Endodermal cell (in vitro differentiated cells): Measurements from ENCODE around the gene SEC22B. TPM values are rescaled to one million over a fixed set of nuclear protein-coding genes. Genes with fewer than 3 reads are reported as not detected.
"Not testable (repeated sequence)": the region's sequence is repeated elsewhere in the genome, so short reads cannot be mapped to it uniquely, and the experiment has no call there.

Experiments
- DNase-seq: peaks from one replicate; pipeline ENCODE4 v3.0.0-alpha.2; 2017
- H3K27ac ChIP-seq: 2 replicates; pipeline ENCODE4 v1.5.1; 2013; ENCODE audit warnings: mild to moderate bottlenecking, low read depth, low read length, moderate library complexity
- H3K27me3 ChIP-seq: 2 replicates; pipeline ENCODE4 v1.6.1; 2013; ENCODE audit warnings: mild to moderate bottlenecking, low read length, moderate library complexity; ENCODE audit not compliant: insufficient read depth, control insufficient read depth, poor library complexity, severe bottlenecking
- H3K36me3 ChIP-seq: 2 replicates; pipeline ENCODE4 v1.7.0; 2013; ENCODE audit warnings: mild to moderate bottlenecking, low read length, moderate library complexity; ENCODE audit not compliant: control insufficient read depth, insufficient read depth
- H3K4me1 ChIP-seq: one replicate; pipeline ENCODE4 v1.7.0; 2013; ENCODE audit warnings: low read length; ENCODE audit not compliant: control insufficient read depth, insufficient read depth
- H3K4me3 ChIP-seq: 2 replicates; pipeline ENCODE4 v1.5.1; 2013; ENCODE audit warnings: mild to moderate bottlenecking, low read length, moderate library complexity
- H3K9ac ChIP-seq: 2 replicates; pipeline ENCODE4 v1.6.1; 2013; ENCODE audit warnings: mild to moderate bottlenecking, low read length, moderate library complexity; ENCODE audit not compliant: poor library complexity, severe bottlenecking; ENCODE audit errors: extremely low read depth
- H3K9me3 ChIP-seq: 2 replicates; pipeline ENCODE4 v1.6.1; 2013; ENCODE audit warnings: mild to moderate bottlenecking, low read length, moderate library complexity; ENCODE audit not compliant: control insufficient read depth
- H3K27ac Mint-ChIP-seq: 2 replicates; pipeline ENCODE4 v1.8.0; 2020; ENCODE audit warnings: mixed read lengths
- H3K27me3 Mint-ChIP-seq: 2 replicates; pipeline ENCODE4 v1.8.0; 2021; ENCODE audit warnings: mild to moderate bottlenecking, mixed read lengths; ENCODE audit not compliant: insufficient read depth
- H3K36me3 Mint-ChIP-seq: 2 replicates; pipeline ENCODE4 v1.8.0; 2020; ENCODE audit warnings: low read depth, mixed read lengths
- H3K4me1 Mint-ChIP-seq: 2 replicates; pipeline ENCODE4 v1.8.0; 2020; ENCODE audit warnings: mixed read lengths
- H3K4me3 Mint-ChIP-seq: 2 replicates; pipeline ENCODE4 v1.8.0; 2020; ENCODE audit warnings: mild to moderate bottlenecking, moderate library complexity, mixed read lengths
- H3K9me3 Mint-ChIP-seq: 2 replicates; pipeline ENCODE4 v1.8.0; 2020; ENCODE audit warnings: mild to moderate bottlenecking, mixed read lengths
- WGBS, 2 experiments: methylation state at CpG; one replicate each; pipeline versions ENCODE4 v1.1.5 to v1.1.7; 2013; ENCODE audit warnings: missing lambda C conversion rate in 2 of 2, mixed read lengths in 1 of 2; ENCODE audit not compliant: insufficient coverage in 1 of 2, insufficient read length in 1 of 2; 5-methylcytosine and 5-hydroxymethylcytosine counted together
- total RNA-seq, 2 donors: library from RNA; stranded (reverse); fragmentation: NEBNext Ultra II Directional in 1 of 2; extraction: Animal tissue kit (Norgen Biotek cat#: 25700) in 1 of 2; gene quantifications; 2 replicates in 1 of 2; 3 replicates in 1 of 2; pipeline ENCODE4 v1.2.1, GENCODE V29; 2021
- TF ChIP-seq, protein P1 (sequence below): fragments of 200-600 bp; sonication (generic); conservative IDR thresholded peaks from 2 replicates; pipeline ENCODE4 v1.5.0; 2021; ENCODE audit warnings: antibody characterized with exemption, mild to moderate bottlenecking

The SEC22B gene
- total RNA-seq, 2 donors from 2014 or later: 18.2 to 21.1 TPM

DNA sequence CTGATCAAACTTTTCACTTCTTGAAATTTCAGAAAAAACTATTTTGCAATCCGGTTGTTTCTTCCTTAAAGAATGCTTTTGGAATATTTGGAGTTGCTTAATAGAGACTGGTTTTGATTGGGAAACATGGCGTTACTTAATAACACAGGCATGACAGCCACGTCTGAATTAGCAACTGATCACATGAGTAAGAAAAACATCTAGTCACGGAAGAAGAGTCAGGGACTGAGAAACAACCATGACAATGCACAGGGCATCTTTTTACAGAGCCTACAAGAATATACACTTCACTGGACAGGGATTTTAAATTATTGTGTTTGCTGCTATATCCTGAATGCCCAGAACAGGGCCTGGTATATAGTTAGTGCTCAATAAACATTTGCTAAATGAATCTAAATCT lies 18.2 kb downstream of the SEC22B start:
- not testable (repeated sequence) for H3K9me3 ChIP-seq, H3K9me3 Mint-ChIP-seq, DNase-seq, H3K27me3 Mint-ChIP-seq, H3K4me1 ChIP-seq, H3K27ac Mint-ChIP-seq, H3K4me1 Mint-ChIP-seq, H3K9ac ChIP-seq, H3K36me3 ChIP-seq, H3K4me3 Mint-ChIP-seq, H3K4me3 ChIP-seq, H3K36me3 Mint-ChIP-seq, H3K27me3 ChIP-seq, H3K27ac ChIP-seq
- no CpG with 5 or more reads among the region's 4 CpGs for WGBS, 2 experiments

DNA sequence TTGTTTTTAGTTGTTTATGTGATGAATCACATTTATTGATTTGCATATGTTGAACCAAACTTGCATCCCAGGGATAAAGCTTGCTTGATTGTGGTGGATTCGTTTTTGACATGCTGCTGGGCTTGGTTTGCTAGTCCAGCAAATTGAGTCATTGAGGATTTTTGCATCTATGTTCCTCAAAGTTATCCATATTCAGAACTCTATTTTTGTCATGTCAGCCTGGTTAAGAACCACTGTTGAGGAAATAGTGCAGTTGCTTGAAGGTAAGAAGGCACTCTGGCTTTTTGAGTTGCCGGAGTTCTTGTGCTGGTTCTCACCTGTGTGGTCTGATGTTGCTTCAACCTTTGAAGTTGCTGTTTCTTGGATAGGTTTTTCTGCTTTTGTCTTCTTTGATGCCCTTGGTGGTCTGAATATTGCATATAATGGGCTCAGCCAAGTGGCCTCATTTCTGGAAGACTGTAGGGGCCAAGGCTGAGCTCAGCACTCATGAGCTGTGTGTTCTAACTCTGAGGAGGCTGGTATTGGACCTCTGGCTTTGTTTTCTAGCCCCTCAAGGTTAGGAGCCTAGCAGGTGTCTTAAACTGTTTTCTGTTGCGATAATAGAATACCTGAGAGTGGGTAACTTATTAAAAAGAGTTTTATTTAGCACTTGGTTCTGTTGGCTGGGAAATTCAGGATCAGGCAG lies 26.0 kb downstream of the SEC22B start:
- not testable (repeated sequence) for H3K9me3 ChIP-seq, H3K9ac ChIP-seq, H3K27ac ChIP-seq, H3K36me3 ChIP-seq, DNase-seq, H3K36me3 Mint-ChIP-seq, H3K9me3 Mint-ChIP-seq, H3K27me3 ChIP-seq, H3K4me1 ChIP-seq, H3K4me3 Mint-ChIP-seq, H3K4me1 Mint-ChIP-seq, H3K27ac Mint-ChIP-seq, H3K4me3 ChIP-seq, H3K27me3 Mint-ChIP-seq
- no CpG with 5 or more reads among the region's 3 CpGs for WGBS, 2 experiments

DNA sequence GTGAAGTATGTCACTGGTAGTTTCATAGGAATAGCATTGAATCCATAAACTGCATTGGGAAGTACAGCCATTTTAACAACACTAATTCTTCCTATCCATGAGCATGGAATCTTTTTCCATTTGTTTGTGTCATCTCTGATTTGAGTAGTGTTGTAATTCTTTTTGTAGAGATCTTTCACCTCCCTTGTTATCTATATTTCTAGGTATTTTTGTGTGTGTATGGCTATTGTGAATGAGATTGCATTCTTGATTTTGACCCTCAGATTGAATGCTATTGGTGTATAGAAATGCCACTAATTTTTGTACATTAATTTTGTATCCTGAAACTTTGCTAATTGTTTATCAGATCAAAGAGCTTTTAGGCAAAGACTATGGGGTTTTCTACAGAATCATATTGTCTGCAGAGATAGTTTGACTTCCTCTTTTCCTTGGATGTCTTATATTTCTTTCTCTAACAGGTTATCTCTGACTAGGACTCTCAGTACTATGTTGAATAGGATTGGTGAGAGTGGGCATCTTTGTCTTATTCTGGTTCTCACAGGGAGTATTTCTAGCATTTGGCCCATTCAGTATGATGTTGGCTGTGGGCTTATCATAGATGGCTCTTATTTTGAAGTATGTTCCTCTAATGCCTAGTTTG lies 26.8 kb downstream of the SEC22B start:
- H3K9me3 ChIP-seq, H3K36me3 ChIP-seq, DNase-seq, H3K27me3 Mint-ChIP-seq, H3K4me3 ChIP-seq, H3K27ac Mint-ChIP-seq, H3K9me3 Mint-ChIP-seq, H3K27me3 ChIP-seq, H3K4me3 Mint-ChIP-seq, H3K9ac ChIP-seq, H3K27ac ChIP-seq, H3K4me1 ChIP-seq, H3K4me1 Mint-ChIP-seq, H3K36me3 Mint-ChIP-seq: not testable (repeated sequence)

DNA sequence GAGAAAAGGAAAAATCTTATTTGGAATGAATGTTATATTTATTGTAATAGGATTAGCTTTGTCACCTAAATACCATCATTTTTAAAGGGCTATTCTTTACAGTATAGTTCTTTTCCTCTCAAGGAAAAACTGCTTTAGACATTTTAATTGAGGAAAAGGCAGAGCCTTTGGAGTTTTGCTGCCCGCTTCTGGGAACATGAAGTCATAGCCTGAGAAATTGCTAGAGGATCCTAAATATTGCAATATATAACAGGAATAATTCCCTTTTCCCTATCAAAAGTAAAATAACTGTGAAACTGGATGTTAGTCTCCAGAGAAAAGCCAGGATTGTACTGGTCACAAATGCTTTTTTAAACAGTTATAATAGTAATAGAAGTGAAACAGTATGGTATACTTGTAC lies 30.5 kb downstream of the SEC22B start:
- not testable (repeated sequence) for H3K27me3 ChIP-seq, H3K36me3 ChIP-seq, H3K4me1 Mint-ChIP-seq, H3K27ac ChIP-seq, H3K4me3 Mint-ChIP-seq, H3K36me3 Mint-ChIP-seq, H3K9me3 ChIP-seq, H3K9me3 Mint-ChIP-seq, H3K27ac Mint-ChIP-seq, H3K4me1 ChIP-seq, DNase-seq, H3K4me3 ChIP-seq, H3K27me3 Mint-ChIP-seq, H3K9ac ChIP-seq
- TF ChIP-seq, protein P1, sequence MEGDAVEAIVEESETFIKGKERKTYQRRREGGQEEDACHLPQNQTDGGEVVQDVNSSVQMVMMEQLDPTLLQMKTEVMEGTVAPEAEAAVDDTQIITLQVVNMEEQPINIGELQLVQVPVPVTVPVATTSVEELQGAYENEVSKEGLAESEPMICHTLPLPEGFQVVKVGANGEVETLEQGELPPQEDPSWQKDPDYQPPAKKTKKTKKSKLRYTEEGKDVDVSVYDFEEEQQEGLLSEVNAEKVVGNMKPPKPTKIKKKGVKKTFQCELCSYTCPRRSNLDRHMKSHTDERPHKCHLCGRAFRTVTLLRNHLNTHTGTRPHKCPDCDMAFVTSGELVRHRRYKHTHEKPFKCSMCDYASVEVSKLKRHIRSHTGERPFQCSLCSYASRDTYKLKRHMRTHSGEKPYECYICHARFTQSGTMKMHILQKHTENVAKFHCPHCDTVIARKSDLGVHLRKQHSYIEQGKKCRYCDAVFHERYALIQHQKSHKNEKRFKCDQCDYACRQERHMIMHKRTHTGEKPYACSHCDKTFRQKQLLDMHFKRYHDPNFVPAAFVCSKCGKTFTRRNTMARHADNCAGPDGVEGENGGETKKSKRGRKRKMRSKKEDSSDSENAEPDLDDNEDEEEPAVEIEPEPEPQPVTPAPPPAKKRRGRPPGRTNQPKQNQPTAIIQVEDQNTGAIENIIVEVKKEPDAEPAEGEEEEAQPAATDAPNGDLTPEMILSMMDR: peak; percentile 59
- WGBS, 2 experiments: no CpG with 5 or more reads among the region's 1 CpG

DNA sequence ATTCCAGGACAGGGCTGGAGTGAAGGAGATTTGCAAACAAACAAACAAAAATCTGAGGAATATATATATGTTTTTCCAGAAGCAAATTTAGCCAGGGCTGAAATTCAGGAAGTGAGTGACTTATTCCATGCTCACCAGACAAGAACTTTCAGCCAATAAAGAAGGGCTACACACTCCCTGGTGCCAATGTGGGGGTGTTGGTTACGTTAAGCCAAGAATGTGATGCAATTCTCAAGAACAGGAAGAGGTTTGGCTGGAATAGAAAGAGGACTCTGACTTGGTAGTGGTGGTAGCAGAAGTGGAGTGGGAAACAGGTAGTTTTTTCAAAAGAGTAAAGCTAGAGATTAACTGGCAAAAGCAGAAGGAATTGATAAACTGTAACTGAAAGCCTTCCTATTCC lies 31.7 kb downstream of the SEC22B start:
- not testable (repeated sequence) for DNase-seq, H3K9ac ChIP-seq, H3K9me3 Mint-ChIP-seq, H3K36me3 ChIP-seq, H3K27ac ChIP-seq, H3K36me3 Mint-ChIP-seq, H3K4me1 ChIP-seq, H3K4me3 Mint-ChIP-seq, H3K4me1 Mint-ChIP-seq, H3K27me3 ChIP-seq, H3K4me3 ChIP-seq, H3K27ac Mint-ChIP-seq, H3K27me3 Mint-ChIP-seq, H3K9me3 ChIP-seq
- no CpG with 5 or more reads among the region's 1 CpG for WGBS, 2 experiments

DNA sequence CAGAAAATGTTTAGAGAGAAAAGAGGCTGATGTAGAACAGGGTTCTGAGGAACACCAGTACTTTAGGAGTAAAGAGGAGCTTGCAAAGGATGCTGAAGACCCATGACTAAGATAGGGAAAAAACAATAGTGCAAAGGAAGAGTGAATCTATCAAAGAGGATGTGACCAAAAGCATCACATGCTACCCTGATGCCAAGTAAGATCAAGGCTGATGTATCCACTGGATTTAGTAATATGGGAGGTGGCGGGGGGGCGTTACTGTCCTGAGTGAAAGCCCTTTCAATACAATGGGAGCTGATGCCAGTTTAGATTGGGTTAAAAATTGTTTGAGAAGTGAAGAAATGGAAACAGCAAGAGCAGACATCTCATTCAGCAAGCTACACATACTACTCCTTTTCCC lies 32.2 kb downstream of the SEC22B start:
- not testable (repeated sequence) for H3K4me1 Mint-ChIP-seq, H3K4me3 ChIP-seq, H3K4me3 Mint-ChIP-seq, H3K27ac Mint-ChIP-seq, H3K9me3 Mint-ChIP-seq, H3K27me3 Mint-ChIP-seq, H3K36me3 Mint-ChIP-seq, H3K27ac ChIP-seq, H3K9ac ChIP-seq, DNase-seq, H3K27me3 ChIP-seq, H3K4me1 ChIP-seq, H3K9me3 ChIP-seq, H3K36me3 ChIP-seq
- 100% methylated on average over 2 of the region's 2 CpGs; no CpG with 5 or more reads in 1 of the 2 experiments for WGBS, 2 experiments
